HepG2 (cell line): ENCODE results near the gene FSCN2. TPM values are rescaled to one million over a fixed set of nuclear protein-coding genes. Genes with fewer than 3 reads are reported as not detected.
A peak's percentile ranks its signal among the peaks of the same experiment; 100 is the strongest.

Experiments used
- ATAC-seq: fragments of 200-7000 bp; cut with Tn5 transposase; 3 replicates; pipeline ENCODE4 v1.9.1; 2020; ENCODE audit warnings: mild to moderate bottlenecking, moderate library complexity
- BruUV-seq: library from RNA; stranded (reverse); fragments of 400-500 nt; replicated peaks from 2 replicates; lab custom pipeline; 2021; lab: Mats Ljungman, UMichigan
- CTCF ChIA-PET: fragments of 300-600 bp; formaldehyde crosslinking; extraction: SDS; loops from one replicate; lab custom pipeline; 2021; ENCODE audit warnings: low total read pairs, inconsistent platforms, low intra/inter-chr PET ratio; lab: Yijun Ruan, JAX
- POLR2A ChIA-PET: fragments of 350-600 bp; sonication (Branson Sonifier 250); formaldehyde crosslinking; loops from one replicate; lab custom pipeline; 2020; ENCODE audit warnings: antibody characterized with exemption, inconsistent platforms; lab: Yijun Ruan, JAX
- DNase-seq: peaks from one replicate; pipeline ENCODE4 v3.0.0-alpha.2; 2015; ENCODE audit warnings: low spot score
- FAIRE-seq: peaks from 3 replicates; lab custom pipeline; 2011; peaks lifted over from hg19 to GRCh38; lab: Jason Lieb, UNC
- H2AFZ ChIP-seq: one replicate; pipeline ENCODE4 v1.6.1; 2011; ENCODE audit warnings: low read length, inconsistent platforms
- H3K27ac ChIP-seq: fragments of 300-600 bp; 3 replicates; pipeline ENCODE4 v1.8.0; 2011; ENCODE audit warnings: mixed run types, mild to moderate bottlenecking, mixed read lengths, low read length, inconsistent platforms; ENCODE audit not compliant: insufficient read depth; ENCODE audit errors: extremely low read length
- H3K27me3 ChIP-seq, 2 experiments: fragments of 200-600 bp in 1 of 2; 2 replicates in 1 of 2; 3 replicates in 1 of 2; pipeline versions ENCODE4 v1.6.0 to v1.8.0; 2011; ENCODE audit warnings: low read length in 2 of 2, mild to moderate bottlenecking in 2 of 2, moderate library complexity in 2 of 2, inconsistent platforms in 1 of 2; ENCODE audit not compliant: insufficient read depth in 2 of 2, control insufficient read depth in 1 of 2
- H3K36me3 ChIP-seq, 2 experiments: fragments of 200-600 bp in 1 of 2; replicated peaks in 1 of 2; 2 replicates in 1 of 2; 3 replicates in 1 of 2; pipeline versions ENCODE4 v1.5.1 to v1.8.0; 2011; ENCODE audit warnings: low read length in 2 of 2, inconsistent platforms in 1 of 2; ENCODE audit not compliant: insufficient read depth in 2 of 2, control insufficient read depth in 1 of 2
- H3K4me1 ChIP-seq: 2 replicates; pipeline ENCODE4 v1.5.1; 2012; ENCODE audit warnings: low read length, inconsistent platforms; ENCODE audit not compliant: insufficient read depth
- H3K4me2 ChIP-seq: 2 replicates; pipeline ENCODE4 v1.6.0; 2011; ENCODE audit warnings: low read depth, low read length, inconsistent platforms
- H3K4me3 ChIP-seq, 3 experiments: fragments of 200-600 bp in 1 of 3; sonication (generic), shearing (Covaris generic) in 1 of 3; replicated peaks in 1 of 3; 2 replicates each; pipeline ENCODE4 v1.5.1; 2011 to 2016; ENCODE audit warnings: low read length in 3 of 3, inconsistent platforms in 2 of 3, low read depth in 2 of 3, mild to moderate bottlenecking in 2 of 3, control low read depth in 1 of 3, mixed read lengths in 1 of 3; ENCODE audit not compliant: insufficient read depth in 1 of 3
- H3K79me2 ChIP-seq: one replicate; pipeline ENCODE4 v1.6.1; 2011; ENCODE audit warnings: low read length, inconsistent platforms; ENCODE audit not compliant: insufficient read depth
- H3K9ac ChIP-seq: 2 replicates; pipeline ENCODE4 v1.6.0; 2011; ENCODE audit warnings: mild to moderate bottlenecking, low read depth, low read length, inconsistent platforms; ENCODE audit not compliant: insufficient read depth
- H3K9me3 ChIP-seq: 2 replicates; pipeline ENCODE4 v1.5.1; 2012; ENCODE audit warnings: mild to moderate bottlenecking, low read length
- H4K20me1 ChIP-seq: 2 replicates; pipeline ENCODE4 v1.6.0; 2011; ENCODE audit warnings: inconsistent platforms, mild to moderate bottlenecking, low read length, moderate library complexity; ENCODE audit not compliant: insufficient read depth
- ATF1 ChIP-seq: IDR thresholded peaks from 2 replicates; pipeline ENCODE4 v1.6.1; 2016; ENCODE audit warnings: mild to moderate bottlenecking, control low read depth
- ATF7-NPFF ChIP-seq: sonication (generic); formaldehyde crosslinking; IDR thresholded peaks from 2 replicates; pipeline ENCODE4 v1.8.1; 2023; ENCODE audit warnings: mild to moderate bottlenecking, low read depth, missing genetic modification reagents, moderate library complexity
- E2F1 ChIP-seq: sonication (generic); formaldehyde crosslinking; IDR thresholded peaks from 2 replicates; pipeline ENCODE4 v1.5.0; 2020; ENCODE audit warnings: missing genetic modification reagents
- E2F5 ChIP-seq: sonication (generic); formaldehyde crosslinking; conservative IDR thresholded peaks from 2 replicates; pipeline ENCODE4 v1.4.0; 2020; ENCODE audit warnings: missing genetic modification reagents
- FOXP4 ChIP-seq: sonication (generic); formaldehyde crosslinking; IDR thresholded peaks from 2 replicates; pipeline ENCODE4 v1.4.0; 2020; ENCODE audit warnings: missing genetic modification reagents
- HOMEZ ChIP-seq: IDR thresholded peaks from 2 replicates; pipeline ENCODE4 v1.6.1; 2016; ENCODE audit warnings: low read depth
- MAFK ChIP-seq, 2 experiments: IDR thresholded peaks in 1 of 2; conservative IDR thresholded peaks in 1 of 2; 2 replicates each; pipeline ENCODE4 v1.6.1; 2011; ENCODE audit warnings: improper control_type of control experiment in 2 of 2, low read length in 2 of 2
- MED13 ChIP-seq: sonication (generic); formaldehyde crosslinking; IDR thresholded peaks from 2 replicates; pipeline ENCODE4 v1.5.0; 2020; ENCODE audit warnings: missing genetic modification reagents
- SP140L ChIP-seq: sonication (generic); formaldehyde crosslinking; IDR thresholded peaks from 2 replicates; pipeline ENCODE4 v1.4.0; 2020; ENCODE audit warnings: missing genetic modification reagents, borderline replicate concordance
- TAF15 ChIP-seq: fragments of 200-400 bp; formaldehyde crosslinking; IDR thresholded peaks from one replicate; pipeline ENCODE4 v1.6.1; 2018; ENCODE audit warnings: mild to moderate bottlenecking, low read depth, low read length; ENCODE audit not compliant: poor library complexity, severe bottlenecking
- ZBTB7A ChIP-seq: sonication (generic); formaldehyde crosslinking; IDR thresholded peaks from 2 replicates; pipeline ENCODE4 v1.8.0; 2022; ENCODE audit warnings: mild to moderate bottlenecking, missing genetic modification reagents
- ZBTB7B ChIP-seq: sonication (generic); formaldehyde crosslinking; IDR thresholded peaks from 2 replicates; pipeline ENCODE4 v1.4.0; 2020; ENCODE audit warnings: missing genetic modification reagents
- ZNF234 ChIP-seq: sonication (generic); formaldehyde crosslinking; conservative IDR thresholded peaks from 2 replicates; pipeline ENCODE4 v1.5.1; 2020; ENCODE audit warnings: mild to moderate bottlenecking, missing genetic modification reagents
- ZNF263 ChIP-seq: sonication (generic); formaldehyde crosslinking; IDR thresholded peaks from 2 replicates; pipeline ENCODE4 v1.4.0; 2020; ENCODE audit warnings: missing genetic modification reagents
- ZNF446 ChIP-seq: sonication (generic); formaldehyde crosslinking; IDR thresholded peaks from 2 replicates; pipeline ENCODE4 v1.5.0; 2020; ENCODE audit warnings: mild to moderate bottlenecking, missing genetic modification reagents
- ZNF510 ChIP-seq: sonication (generic); formaldehyde crosslinking; IDR thresholded peaks from 2 replicates; pipeline ENCODE4 v1.4.0; 2020; ENCODE audit warnings: low read depth, mild to moderate bottlenecking, missing genetic modification reagents
- ZNF644 ChIP-seq: IDR thresholded peaks from 2 replicates; pipeline ENCODE4 v1.6.1; 2016; ENCODE audit warnings: low read depth
- ZNF724P ChIP-seq: sonication (generic); formaldehyde crosslinking; IDR thresholded peaks from 2 replicates; pipeline ENCODE4 v1.8.0; 2022; ENCODE audit warnings: missing genetic modification reagents, borderline replicate concordance
- ZNF746 ChIP-seq: sonication (generic); formaldehyde crosslinking; IDR thresholded peaks from 2 replicates; pipeline ENCODE4 v1.8.0; 2022; ENCODE audit warnings: mild to moderate bottlenecking, missing genetic modification reagents
- ZSCAN20 ChIP-seq: sonication (generic); formaldehyde crosslinking; IDR thresholded peaks from 2 replicates; pipeline ENCODE4 v1.4.0; 2020; ENCODE audit warnings: missing genetic modification reagents, mild to moderate bottlenecking, borderline replicate concordance
- WGBS: methylation state at CpG from one replicate; pipeline ENCODE4 v1.1.6; 2017; ENCODE audit warnings: low lambda C conversion rate; 5-methylcytosine and 5-hydroxymethylcytosine counted together
- in situ Hi-C: cut with HindIII; loops from 2 replicates; pipeline ENCODE4 v1.10.0; 2017; ENCODE audit warnings: low pct_unique_long_range_greater_than_20kb; ENCODE audit not compliant: extremely low pct_ligation_motif_present
- intact Hi-C: fragments of 100-400 bp; cut with micrococcal nuclease; formaldehyde crosslinking; loops from one replicate; pipeline ENCODE4 v1.10.0; 2022; ENCODE audit not compliant: unreplicated experiment
- polyA plus RNA-seq, 8 experiments: library from polyadenylated mRNA; depleted of rRNA in 3 of 8; stranded (reverse) in 7 of 8; unstranded in 1 of 8; fragments of >200 nt; fragmentation: Illumina TruSeq in 4 of 8; extraction: Trizol in 4 of 8; gene quantifications; 2 replicates each; pipeline versions ENCODE4 v1.2.1 to v1.2.3, GENCODE V29; 2011 to 2016; ENCODE audit warnings: low read depth in 4 of 8, missing spikeins in 1 of 8, mixed read lengths in 1 of 8; ENCODE audit not compliant: insufficient read depth in 1 of 8
- total RNA-seq, 5 experiments: library from RNA; depleted of rRNA; stranded (reverse); fragments of >200 nt; fragmentation: Illumina TruSeq; extraction: Trizol; gene quantifications; 2 replicates each; pipeline ENCODE4 v1.2.3, GENCODE V29; 2016; ENCODE audit warnings: low read depth in 1 of 5

The FSCN2 gene
- total and polyA plus RNA-seq, 2 of the 13 experiments (the other 11 are each of a cell fraction or from before 2014, with no cell fraction given), result 0.09 TPM; not detected in 1

GRCh38 chr17:81488276-81488860 is 39.8 kb upstream of the FSCN2 start:
- FAIRE-seq (no peak), ATAC-seq (no peak; the same call in 2 of the 3 replicates), DNase-seq (no peak)
- Histone ChIP-seq H3K4me1 (peaks cover 78% of the 10 kb centered on the region), H3K27me3 (peaks cover 2 to 23% of the 10 kb centered on the region in 2 experiments; a peak in 4 of 5 replicates), H3K4me2 (peak overlapping the region; percentile 81), H3K27ac (peak overlapping the region; percentile 39), H3K79me2 (no peaks in the 10 kb centered on the region), H4K20me1 (no peaks in the 10 kb centered on the region), H2AFZ (no peak overlapping the region), H3K9ac (peak overlapping the region; percentile 76), H3K36me3 (no peaks in the 10 kb centered on the region), H3K4me3 (peak overlapping the region; percentile 38 to 65 (median 55); a peak in 4 of 6 replicates), H3K9me3 (no peaks in the 10 kb centered on the region)
- POLR2A ChIA-PET, result interaction anchor here (0.5 to 1.6 kb wide), 4 partner anchors 19 to 193 kb away, joined by 3 to 6 read pairs (median 4); partner anchors contain the start of genes ACTG1, BAHCC1 and SLC38A10
- no TSS peak for BruUV-seq
- in situ Hi-C loops (no loop called here), intact Hi-C loops (no loop called here)
- 33% methylated on average over 20 of the region's 52 CpGs for WGBS
- CTCF ChIA-PET, result no interaction called here
- TF ChIP-seq ZNF446 (CRISPR knock-in tag) (no peak), ZNF510 (no peak), ZBTB7A (CRISPR knock-in tag) (no peak), ZBTB7B (peak; percentile 58; the same call in 1 of the 2 replicates), ZNF724P (CRISPR knock-in tag) (no peak), MED13 (CRISPR knock-in tag) (no peak), SP140L (no peak), TAF15 (no peak), ZSCAN20 (no peak; the same call in 1 of the 2 replicates), ZNF644 (CRISPR knock-in tag) (no peak), ZNF234 (no peak), MAFK (conservative IDR thresholded peaks at IDR 0.05 in 1 of 2, IDR thresholded peaks at IDR 0.05 in 1 of 2; ENCODE audit: low read length in 2 of 2) (no peak), HOMEZ (CRISPR knock-in tag) (no peak), ZNF263 (CRISPR knock-in tag) (no peak), ATF7-NPFF (CRISPR knock-in tag) (no peak), E2F5 (CRISPR knock-in tag) (no peak), ZNF746 (no peak; the same call in 1 of the 2 replicates), E2F1 (CRISPR knock-in tag) (no peak), FOXP4 (CRISPR knock-in tag) (no peak; the same call in 1 of the 2 replicates), ATF1 (no peak)
